Erythroblast (primary cell): ENCODE measurements around the gene NUDCD3.

Experiments
- DNase-seq, 2 experiments: peaks; one replicate each; lab custom pipeline; 2025; lab: John Stamatoyannopoulos, UW
- GATA1 ChIP-seq: IDR thresholded peaks from 2 replicates; pipeline ENCODE4 v1.6.1; 2011; ENCODE audit warnings: low read depth, mild to moderate bottlenecking, control low read depth, low read length, moderate library complexity
- POLR2A ChIP-seq: IDR thresholded peaks from 2 replicates; pipeline ENCODE4 v1.6.1; 2011; ENCODE audit warnings: mild to moderate bottlenecking, low read length

NUDCD3 gene

DNA sequence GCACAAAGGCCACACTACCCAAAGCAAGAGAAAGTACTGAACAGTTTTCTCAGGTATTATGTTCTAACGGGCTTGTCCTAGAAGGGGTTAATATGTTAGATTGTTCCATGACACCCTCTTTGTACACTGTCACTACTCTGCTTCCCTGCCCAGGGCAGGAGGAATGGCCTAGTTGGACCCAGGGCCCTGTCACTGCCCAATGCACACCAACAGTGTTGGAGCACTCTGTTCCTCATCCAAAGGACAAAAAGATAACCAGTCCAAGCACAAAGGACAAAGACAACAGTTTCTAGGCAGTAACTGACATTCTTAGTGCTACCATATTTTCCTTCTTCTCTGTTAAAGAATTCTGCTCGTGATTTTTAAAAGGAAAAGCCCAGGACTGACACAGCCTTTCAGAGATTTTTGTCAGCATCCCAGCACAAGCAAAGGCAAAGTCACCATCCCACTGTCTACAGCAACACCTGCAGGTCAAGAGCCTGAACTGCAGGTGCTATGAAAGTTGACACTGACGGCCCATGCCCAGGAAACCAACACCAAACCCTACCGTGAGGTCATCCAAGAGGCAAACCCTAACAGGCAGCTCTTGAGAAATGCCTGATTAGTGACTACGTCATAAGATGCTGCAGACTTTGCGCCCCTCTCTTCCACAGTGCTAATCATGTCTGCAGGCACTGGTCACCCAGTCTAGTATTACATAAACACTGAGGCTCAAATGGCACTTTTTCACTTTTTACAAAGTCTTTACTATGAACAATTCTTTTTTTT lies 13.2 kb downstream of the NUDCD3 start:
- TF ChIP-seq POLR2A (no peak), GATA1 (no peak)

DNA sequence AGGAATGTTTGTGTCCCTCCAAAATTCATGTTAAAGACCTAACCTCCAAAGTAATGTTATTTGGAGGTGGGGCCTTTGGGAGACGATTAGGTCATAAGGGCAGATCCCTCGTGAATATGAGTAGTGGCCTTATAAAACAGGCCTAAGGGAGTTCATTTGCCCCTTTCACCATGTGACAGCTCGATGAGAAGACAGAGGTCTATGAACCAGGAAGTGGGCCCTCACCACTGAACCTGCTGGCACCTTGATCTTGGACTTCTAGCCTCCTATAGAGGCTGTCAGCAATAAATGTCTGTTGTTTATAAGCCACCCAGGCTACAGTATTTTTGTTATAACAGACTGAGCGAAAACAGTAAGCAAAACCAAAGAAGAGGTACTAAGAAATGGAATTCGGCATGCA lies 14.1 kb downstream of the NUDCD3 start:
- DNase-seq = no peak

More for the DNA sequence above, 13.2 kb downstream of the NUDCD3 start:
- DNase-seq = peak; percentile 72 to 81

DNA sequence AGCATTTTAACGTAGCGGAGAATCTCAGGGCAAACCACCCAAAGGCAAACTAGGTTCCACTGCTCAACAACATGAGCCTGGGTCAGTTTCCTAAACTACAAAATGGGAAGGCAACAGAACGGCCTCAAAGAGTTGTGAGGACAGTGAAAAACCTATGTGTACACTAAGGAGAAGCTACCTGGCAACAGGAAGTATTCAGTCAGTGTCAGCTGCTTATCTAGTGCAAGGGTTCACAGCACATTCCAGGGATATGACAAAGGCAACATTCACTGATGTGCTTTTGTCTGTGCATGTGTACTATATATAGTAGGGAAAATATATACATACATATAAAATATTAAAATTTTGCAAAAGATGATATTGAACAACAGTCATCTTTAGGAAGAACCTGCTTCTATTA lies 17.2 kb downstream of the NUDCD3 start:
- DNase-seq = no peak
- TF ChIP-seq GATA1 (no peak), POLR2A (no peak)

More for the DNA sequence above, 14.1 kb downstream of the NUDCD3 start:
- TF ChIP-seq POLR2A (no peak), GATA1 (no peak)

DNA sequence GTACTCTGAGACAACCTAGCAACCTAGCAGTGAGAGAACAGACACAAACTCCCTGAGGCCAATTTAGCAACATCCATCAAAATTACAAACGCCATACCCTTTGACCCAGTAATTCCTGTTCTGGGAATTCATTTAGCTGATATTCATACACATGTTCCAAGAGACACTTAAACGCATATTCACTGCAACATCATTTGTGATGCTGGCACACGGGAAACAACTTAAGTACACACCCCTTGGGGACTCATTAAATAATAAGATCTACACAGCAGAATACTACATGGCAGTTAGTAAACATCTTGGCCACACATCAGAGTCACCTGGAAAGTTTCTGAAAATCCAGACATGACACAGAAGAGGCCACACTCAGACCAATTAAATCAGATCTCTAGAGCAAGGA lies 17.6 kb downstream of the NUDCD3 start:
- TF ChIP-seq POLR2A (no peak), GATA1 (no peak)
- DNase-seq = no peak

DNA sequence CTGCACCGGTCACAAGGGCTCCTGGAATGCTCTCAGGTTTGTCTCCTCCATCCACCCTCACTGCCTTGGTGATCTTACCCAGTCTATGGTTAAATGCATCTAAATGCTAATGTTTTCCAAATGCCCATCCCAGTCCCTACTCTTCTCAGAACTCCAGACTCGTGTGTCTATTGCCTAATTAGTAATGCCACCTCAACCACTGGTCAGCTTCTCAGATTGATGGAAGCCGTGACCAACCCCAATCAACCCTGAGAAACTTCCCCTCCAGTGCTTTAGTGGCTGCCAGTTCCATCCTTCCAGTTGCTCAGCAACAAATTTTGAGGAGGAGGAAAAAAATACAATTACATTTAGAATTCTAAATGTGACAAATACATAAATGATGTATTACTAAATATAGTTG lies 18.6 kb downstream of the NUDCD3 start:
- TF ChIP-seq POLR2A (no peak), GATA1 (no peak)
- no peak for DNase-seq

DNA sequence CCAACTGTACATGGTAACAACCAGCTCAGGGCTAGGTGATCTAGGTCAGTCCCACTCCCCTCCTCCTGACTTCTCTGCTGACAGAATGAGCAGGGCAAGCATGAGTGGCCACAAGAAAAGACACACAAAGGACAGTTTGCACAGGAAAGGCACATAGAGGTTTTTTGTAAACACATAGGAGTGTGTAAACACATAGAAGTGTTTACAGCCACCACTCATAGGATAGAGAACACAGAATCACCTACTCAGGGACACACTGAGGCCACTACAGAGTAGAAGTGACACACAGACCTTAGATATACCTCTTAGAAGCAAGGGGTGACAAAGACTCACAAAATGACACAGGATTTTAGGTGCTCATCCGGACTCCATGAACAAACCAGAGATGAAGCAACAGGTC lies 19.0 kb downstream of the NUDCD3 start:
- TF ChIP-seq GATA1 (no peak), POLR2A (no peak)
- DNase-seq = no peak

DNA sequence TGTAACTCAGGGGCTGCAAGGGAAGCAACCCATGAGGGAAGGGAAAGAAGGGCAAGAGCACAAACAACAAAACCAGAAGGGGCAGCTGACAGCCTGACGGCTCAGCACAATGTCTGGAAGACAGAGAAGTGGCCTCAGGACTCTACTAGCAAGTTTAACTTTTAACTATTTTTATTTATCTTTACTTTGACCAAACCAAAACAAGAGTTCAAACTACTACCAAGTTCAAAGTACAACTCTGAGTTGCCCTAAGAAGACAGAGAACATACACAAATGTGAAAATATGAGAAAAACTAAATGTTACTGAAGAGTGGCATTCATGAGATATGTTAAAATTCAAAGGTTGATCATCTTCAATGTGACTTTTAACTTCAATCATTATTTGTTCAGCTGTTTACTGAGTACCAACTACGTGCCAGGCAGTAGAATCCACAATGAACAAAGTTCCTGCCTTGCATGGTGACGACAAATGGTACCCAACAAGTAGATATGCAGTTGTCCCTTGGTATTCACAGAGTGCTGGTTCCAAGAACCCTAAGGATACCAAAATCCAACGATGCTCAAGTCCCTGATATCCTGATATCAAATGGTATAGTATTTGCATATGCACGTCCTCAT lies 19.7 kb downstream of the NUDCD3 start:
- DNase-seq = no peak
- TF ChIP-seq POLR2A (no peak), GATA1 (no peak)

DNA sequence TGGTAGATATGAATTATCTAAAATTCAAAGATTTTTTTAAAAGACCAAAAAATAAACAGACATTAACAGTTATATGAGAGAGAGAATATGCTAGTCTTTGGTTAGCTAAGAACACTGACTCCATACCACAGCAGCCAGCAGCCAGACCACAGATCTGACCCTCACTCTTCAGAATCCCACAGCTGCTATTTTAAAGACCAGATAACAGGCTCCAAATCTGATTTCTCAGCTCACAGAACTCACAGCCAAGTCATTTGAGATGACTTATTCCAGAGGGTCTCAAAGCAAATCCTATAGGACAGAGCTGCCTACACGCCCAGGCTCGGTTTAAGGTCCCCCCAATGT lies 20.4 kb downstream of the NUDCD3 start:
- TF ChIP-seq POLR2A (no peak), GATA1 (no peak)
- peak; percentile 8 to 39 for DNase-seq

DNA sequence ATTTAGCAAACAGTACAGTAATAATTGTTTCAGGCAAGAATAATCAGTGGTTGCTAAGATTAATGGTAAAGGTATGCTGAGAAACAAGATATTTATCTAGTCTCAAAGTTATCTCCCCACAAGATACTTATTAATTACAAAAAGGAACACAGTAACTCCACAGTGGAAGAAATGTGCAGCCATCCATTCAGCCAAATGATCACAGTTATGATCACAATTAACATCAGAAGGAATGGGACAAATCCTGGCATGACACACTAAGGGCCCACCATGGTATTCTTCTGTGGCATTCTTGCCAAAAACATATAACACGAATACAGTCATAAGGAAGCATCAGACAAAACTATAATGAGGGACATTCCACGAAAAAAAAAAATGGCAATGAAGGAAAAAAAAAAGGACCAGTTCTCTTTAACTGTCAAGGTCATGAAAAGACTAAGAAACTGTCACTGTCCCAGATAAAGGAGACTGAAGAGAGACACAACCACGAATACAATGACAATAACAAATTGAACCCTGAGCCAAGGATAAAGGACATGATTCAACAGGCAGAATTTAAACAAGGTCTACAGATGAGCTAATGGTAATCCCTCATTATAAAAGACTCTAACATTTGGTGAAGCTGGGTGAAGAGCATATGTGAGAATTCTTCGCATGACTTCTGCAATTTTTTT lies 20.9 kb downstream of the NUDCD3 start:
- no peak for TF ChIP-seq POLR2A
- no peak for TF ChIP-seq GATA1
- no peak for DNase-seq

DNA sequence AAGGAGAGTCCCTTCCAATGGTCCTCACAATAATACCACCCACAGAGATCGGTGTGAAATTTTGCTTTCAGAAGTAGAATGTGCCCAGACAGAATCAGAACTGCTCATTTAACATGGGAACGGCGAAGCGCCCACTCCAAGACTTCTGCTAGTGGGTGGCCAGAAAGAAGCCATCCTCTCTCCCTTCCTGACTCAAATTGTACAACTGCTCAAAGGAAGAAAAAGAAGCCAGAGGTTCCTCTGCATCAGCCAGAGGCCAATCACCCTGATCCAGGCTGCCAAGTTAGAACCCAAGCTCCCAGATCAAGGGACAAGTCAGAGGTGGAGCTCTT lies 23.3 kb downstream of the NUDCD3 start:
- no peak for DNase-seq
- TF ChIP-seq POLR2A = no peak
- TF ChIP-seq GATA1 = no peak

DNA sequence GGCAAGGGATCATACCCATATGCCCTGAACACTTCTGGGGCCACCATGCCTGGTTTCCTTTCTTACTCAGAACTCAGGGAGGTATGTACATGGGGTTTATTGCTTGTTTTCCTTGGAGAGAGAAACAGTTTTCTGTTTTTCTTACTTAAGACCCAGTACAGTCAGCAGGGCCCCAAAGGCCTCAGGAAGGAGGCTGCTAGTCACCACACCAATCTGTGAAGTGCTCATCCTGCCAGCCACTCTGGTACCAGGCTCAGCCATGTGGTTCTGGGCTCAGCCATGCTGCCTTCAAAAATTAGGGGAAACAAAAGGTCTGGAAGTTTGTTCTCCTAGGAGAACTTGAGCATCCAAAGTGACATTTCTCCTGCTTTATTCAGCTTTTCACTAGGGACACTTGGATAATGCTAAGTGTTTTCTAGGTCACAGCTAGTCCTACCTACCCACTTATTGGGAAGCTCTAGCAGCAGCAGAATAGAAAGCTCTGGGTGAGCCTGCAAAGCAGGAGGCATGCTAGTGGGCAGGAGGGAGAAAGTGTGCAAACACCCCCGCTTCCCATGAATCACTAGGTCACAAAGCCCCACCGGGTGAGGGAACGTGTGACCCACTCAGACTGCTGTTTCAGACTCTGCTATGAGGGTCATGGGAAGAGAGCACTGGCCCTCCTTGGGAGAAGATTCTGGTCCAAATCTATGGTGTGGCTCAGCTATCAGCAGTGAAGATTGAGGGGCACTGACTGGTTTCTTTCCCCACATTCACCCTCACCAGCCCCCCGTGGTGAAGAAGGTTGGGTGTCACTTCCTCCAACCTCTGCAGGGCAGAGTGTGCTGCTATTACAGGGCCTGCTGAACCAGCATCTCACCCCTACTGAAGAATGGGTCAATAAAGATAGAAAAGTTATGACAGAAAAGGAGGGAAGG lies 23.9 kb downstream of the NUDCD3 start:
- DNase-seq = no peak
- TF ChIP-seq POLR2A = no peak
- TF ChIP-seq GATA1 = no peak

DNA sequence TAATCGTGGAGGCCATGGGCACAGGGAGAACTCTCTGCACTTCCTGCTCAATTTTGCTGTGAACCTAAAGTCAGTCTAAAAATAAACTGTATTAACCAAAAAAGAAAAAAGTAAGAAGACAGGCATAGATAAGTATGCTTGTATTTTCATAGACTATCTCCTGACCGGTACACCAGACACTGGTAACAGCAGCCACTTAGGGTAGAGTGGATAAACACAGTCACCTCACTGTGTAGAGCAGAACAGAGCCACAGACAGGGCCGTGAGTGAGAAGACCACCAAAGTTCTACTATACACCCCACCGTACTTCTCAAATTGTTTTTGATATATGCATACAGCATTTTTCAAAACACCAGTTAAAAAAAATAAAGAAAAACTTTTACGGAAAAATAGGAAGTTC lies 25.0 kb downstream of the NUDCD3 start:
- DNase-seq = no peak
- no peak for TF ChIP-seq GATA1
- TF ChIP-seq POLR2A = no peak

DNA sequence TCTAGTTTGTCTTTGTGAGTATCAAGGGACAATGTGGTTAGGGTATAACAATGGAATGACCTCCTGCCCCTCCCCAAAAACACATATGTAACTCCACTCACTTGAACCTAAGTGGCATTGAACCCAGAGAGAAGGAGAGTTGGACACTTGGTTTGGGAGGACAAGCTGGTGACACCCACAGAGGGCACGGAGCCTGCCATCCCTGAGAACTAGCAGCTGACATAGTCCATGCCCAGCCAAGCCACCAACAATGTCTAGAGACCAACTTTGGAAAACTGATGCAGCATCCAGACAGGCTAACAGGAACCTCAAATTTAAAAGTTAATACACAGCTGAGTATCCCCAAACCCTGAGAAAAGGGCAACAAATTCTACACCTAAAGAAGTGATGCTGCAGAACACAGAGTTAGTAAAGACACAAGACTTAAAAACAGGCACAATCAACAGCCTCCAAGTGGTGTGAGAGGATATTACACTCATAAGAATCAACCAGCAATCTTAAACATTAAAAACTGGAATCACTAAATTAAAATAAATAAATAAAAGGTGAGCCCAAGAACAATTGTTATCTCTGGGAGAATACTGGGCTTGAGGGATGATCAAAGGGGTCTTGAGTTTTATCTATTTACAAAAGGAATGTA lies 27.2 kb downstream of the NUDCD3 start:
- no peak for TF ChIP-seq GATA1
- no peak for TF ChIP-seq POLR2A
- DNase-seq = peak; percentile 15 to 30

DNA sequence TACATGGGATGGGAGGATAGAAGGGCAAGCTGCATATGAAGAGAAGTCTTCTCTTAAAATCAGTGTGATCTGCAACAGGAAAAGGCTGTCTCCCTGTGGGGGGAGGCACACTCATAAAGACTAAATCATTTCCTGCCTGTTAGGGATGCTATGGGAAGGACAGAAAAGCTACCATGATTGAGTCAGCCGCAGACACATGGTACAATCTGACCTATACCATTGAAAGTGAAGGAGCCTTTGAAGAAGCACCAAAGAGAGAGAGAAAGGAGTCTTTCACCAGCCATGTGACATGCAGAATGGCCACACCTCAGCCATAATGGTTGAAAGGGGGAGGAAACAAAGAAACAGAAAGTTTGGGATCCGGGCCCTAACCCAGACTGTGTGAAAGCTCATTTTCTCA lies 29.1 kb downstream of the NUDCD3 start:
- no peak for TF ChIP-seq POLR2A
- TF ChIP-seq GATA1 = no peak
- DNase-seq = no peak
